Activated naive CD4-positive, alpha-beta T cell treated with anti-CD3 and anti-CD28 coated beads, Interleukin-2, amount 50 U/mL, for 16 hours (primary cell): Measurements from ENCODE around the gene PRR3.
"Not testable (repeated sequence)": the region's sequence is repeated elsewhere in the genome, so short reads cannot be mapped to it uniquely, and the experiment has no call there.

Experiments used
- DNase-seq: peaks from one replicate; pipeline ENCODE4 v3.0.0-alpha.2; 2020

PRR3 gene, protein sequence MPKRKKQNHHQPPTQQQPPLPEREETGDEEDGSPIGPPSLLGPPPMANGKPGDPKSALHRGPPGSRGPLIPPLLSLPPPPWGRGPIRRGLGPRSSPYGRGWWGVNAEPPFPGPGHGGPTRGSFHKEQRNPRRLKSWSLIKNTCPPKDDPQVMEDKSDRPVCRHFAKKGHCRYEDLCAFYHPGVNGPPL

DNA sequence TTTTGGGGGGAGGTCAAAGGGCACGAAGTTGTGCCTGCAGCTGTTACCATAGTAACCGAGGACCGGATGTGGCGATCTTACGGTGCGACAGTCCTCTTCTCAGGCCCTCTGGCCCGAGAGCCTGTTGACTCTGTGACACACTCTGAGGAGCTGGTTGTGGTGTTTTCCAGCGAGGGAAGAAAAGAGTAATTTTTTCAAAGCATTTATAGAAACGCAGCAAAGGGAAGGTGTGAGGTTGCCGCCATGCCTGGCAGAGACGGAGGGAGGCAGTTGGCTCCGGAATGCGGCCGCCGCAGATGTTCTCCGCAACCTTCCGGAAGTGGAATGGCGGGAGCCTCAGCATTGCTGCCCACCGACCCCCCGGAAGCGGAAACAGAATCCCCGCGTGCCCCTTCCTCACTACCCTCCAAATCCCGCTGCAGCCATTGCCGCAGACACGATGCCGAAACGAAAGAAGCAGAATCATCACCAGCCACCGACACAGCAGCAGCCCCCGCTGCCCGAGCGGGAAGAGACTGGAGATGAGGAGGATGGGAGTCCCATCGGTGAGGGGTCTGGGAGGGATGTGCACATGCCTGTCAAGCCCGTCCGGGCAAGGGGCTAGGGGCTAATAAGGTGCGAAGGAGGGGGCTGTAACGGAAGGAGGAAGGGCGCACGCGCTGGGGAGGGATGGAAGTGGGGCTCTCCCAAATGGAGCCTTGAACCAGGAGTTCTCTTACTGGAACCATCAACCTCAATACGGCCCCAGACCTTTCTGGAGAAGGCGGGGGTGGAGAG is at the start of gene PRR3:
Gene PRR3 (plus strand): TSS at position 390 of the 777 bp plus-strand sequence. CDS start 50 bp downstream, at position 440.
- peak; percentile 90 for DNase-seq

DNA sequence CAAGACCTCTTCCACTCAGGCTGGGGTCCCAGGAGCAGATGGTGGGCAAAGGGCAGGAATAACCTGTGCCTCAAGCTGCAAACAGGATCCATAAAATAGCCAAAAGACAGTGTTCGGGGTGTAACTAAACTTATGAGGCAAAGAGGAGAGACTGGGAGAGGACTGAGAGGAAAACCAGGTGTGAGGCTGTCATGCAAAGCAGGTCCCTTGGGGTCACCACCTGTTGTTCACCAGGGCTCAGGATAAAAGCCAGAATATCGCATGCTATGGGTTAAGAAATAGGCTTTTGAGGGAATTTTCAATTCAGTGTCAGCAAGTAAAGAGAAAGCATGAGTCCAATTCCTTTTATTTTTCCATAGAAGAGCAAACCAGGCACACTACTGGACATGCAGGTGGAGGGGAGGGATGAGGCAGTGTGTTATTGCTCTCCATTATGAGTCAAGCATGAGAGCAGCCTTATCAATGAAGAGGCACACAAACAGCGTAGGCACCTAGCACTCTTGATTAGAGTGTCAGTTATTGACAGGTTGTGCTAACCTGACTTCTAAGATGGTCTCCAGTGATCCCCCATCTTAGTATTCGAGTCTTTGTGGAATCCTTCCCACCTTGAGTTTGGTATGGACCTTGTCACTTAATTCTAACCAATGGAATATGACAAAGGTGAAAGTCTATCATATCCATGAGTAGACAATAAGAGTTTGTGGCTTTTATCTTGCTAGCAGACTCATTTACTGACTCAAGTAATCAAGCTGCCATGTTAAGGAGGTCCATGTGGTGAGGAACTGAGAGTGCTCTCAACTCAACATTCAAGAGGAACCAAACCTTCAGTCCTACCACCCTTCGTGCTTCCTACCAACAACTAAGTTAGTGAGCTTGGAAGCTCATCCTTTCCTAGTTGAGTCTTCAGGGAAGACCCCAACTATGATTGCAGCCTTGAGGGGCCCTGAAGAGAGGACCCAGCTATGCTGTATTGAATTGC is 49.0 kb upstream of the PRR3 start:
- DNase-seq = no peak

DNA sequence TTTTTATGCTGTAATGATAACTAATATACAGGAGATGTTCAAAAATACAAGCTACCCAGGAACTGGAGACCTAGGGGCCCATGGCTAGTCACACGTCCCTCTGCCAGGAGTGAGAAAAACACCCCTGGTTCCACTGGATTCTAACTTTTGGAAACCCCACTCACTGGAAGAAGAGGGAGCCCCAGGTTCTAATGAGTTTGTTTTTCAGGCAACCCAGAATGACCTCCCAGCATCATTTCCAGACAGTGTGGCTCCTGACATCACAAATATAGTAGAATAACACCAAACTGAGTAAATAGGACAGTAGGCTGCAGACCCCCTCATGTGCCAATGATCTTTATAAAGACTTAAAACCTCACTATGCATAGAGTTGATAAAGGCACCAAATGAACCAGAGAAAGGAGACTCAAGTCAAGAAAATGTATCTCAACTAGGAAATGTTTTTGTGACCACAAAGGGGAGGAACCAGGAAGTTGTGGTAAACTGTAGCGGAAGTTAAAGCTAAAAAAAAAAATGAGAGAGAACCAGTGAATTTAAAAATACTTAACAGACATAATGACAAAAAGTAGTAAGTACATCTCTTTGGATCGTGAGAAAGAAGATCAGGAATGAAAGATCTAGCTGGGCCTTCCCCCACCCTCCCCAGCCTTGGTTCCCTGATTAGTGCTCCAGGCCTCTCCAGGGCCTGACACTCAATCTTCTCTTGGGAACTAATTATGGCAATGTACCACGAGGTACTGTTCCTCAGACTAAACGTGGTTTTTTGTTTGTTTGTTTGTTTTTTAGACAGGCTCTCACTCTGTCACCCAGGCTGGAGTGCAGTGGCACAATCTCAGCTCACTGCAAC is 48.0 kb upstream of the PRR3 start:
- DNase-seq = no peak

DNA sequence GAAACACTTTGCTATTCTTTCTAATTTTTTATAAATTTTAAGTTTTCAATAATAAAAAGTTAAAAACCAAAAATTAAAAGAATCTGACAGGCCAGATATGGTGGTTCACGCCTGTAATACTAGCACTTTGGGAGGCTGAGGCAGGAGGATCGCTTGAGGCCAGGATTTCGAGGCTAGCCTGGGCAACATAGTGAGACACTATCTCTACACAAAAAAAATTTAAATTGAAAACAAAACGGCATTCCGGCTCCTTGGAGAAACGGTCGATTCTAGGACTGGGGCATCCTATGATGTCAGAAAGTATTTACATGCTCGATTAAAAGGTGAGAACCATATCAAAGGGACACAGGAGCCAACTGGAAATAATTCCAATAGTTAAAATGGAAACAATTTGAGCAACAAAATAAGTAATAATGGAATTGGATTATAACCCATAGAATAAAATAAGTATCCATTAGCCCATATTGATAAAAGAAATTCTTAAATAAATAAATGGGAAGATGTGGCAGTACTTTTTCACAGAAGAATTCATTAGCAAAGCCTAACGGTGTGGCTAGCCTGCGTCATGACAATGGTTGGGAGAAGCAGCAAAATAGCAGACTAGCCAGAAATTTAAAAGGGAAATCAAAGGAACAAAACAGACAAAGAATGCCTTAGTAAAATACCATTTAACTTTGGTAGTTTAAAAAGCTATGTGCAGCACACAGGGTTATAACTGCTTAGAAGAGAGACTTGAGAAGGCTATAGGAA is 46.5 kb upstream of the PRR3 start:
- DNase-seq = no peak

DNA sequence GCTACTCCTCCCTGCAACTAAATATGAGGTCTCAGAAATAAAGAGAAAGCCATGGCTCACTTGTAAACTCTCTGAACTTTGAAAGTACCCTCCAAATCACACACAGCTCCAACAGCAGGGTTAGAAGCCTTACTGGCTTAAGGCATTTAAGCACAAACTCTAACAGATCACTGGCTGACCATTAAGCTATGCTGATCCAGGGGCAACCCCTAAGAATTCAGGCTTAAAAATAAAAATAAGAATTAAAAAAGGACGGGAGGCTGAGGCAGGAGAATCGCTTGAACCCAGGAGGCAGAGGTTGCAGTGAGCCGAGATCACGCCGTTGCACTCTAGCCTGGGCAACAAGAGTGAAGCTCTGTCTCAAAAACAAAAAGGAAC is 45.9 kb upstream of the PRR3 start:
- no peak for DNase-seq

DNA sequence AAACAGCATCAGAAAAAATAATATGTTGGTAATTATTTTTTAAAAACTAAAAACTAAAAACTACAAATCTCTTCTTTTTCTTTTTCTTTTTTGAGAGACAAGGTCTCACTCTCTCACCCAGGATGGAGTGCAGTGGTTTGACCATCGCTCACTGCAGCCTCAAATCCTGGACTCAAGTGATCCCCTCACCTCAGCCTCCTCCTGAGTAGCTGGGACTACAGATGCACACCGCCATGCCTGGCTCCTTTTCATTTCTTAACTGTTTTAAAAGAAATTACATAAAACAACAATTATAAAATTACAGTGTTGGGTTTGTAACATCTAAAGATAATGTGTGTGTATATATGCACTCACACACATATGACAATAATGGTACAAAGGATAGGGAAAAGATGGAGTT is 43.6 kb upstream of the PRR3 start:
- no peak for DNase-seq

DNA sequence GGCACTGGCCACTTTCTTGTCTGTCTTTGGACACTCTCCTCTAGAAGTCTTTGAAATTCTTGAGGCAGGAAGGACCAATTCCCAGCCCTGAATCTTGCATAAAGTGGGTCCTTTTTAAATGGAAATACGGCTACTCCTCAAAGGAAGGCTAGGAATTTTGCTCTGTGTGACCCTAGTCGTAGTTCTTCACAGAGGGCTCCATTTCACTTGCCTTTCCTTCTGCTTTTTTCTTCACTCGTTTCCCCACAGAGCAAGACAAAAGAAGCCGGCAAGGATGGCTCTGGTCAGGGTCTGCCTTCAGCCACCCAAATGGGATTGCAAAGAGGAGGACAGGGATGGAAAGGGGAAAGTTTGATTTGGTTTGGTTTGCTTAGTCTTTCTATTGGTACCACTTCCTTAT is 42.0 kb upstream of the PRR3 start:
- no peak for DNase-seq

DNA sequence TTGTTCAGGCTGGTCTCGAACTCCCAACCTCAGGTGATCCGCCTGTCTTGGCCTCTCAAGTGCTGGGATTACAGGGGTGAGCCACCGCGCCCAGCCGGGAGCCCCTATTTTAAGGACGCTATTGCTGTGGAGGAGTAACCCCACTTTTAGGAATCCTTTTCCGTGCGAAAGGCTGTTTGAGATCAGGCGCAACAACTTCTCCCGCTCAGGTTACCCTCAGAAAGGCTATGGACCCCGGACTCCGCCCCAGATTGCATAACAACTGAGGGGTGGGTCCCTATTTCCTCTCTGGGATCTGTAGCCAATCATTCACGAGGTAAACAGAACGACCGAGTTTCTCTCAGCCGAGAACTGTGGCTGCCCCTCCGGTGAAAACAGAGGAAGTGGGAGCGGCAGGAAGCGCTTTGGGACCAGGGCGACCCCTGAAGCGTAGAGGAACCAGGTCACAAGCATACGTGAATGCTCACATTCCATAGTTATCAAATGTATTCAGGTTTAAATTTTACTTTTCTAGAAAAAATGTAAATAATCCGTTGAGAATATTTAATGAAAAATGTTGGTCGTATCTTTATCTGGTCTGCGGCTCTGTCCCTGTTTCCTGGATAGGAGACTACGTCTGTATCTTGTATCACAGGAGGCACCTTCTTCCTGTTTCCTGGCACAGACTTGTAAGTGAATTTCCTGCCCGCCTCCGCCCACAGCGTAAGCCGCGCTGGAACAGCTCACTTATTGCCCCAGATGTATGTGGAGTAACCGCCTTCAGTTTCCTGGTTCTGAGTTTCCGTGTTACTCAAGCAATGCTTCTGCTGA is 40.9 kb upstream of the PRR3 start:
- peak; percentile 91 for DNase-seq

DNA sequence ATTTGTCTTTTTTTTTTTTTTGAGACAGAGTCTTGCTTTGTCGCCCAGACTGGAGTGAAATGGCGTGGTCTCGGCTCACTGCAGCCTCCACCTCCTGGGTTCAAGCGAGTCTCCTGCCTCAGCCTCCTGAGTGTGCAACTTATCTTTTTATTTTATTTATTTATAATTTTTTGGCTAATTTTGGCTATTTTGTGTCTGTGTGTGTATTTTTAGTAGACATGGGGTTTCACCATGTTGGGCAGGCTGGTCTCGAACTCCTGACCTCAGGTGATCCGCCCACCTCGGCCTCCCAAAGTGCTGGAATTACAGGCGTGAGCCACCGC is 40.4 kb upstream of the PRR3 start:
- not testable (repeated sequence) for DNase-seq

DNA sequence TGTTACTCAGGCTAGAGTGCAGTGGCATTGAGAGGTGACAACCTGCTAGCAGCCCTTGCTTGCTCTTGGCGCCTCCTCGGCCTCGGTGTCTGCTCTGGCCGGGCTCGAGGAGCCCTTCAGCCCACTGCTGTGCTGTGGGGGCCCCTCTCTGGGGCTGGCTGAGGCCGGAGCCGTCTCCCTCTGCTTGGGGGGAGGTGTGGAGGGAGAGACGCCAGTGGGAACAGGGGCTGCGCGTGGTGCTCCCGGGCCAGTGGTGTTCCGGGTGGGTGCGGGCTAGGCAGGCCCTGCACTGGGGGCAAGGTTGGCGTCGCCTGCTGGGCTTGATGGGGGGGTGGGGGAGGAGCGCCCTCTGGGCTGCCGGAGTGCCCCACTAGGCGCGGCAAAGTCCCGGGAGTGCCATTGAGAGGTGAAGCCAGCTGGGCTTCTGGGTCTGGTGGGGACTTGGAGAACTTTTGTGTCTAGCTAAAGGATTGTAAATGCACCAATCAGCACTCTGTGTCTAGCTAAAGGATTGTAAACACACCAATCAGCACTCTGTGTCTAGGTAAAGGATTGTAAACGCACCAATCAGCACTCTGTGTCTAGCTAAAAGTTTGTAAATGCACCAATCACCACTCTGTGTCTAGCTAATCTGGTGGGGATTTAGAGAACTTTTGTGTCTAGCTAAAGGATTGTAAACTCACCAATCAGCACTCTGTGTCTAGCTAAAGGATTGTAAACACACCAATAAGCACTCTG is 39.2 kb upstream of the PRR3 start:
- DNase-seq = not testable (repeated sequence)

DNA sequence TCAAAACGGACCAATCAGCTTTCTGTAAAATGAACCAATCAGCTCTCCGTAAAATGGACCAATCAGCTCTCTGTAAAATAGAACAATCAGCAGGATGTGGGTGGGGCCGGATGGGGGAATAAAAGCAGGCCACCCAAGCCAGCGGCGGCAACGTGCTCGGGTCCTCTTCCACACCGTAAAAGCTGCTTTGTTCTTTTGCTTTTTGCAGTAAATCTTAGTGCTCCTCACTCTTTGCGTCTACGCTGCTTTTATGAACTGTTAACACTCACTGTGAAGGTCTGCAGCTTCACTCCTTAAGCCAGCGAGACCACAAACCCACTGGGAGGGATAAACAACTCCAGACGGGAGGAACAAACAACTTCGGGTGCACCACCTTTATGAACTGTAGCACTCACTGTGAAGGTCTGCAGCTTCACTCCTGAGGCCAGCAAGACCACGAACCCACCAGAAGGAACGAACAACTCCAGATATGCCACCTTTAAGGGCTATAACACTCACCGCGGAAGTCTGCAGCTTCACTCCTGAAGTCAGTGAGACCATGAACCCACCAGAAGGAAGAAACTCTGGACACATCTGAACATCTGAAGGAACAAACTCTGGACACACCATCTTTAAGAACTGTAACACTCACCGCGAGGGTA is 38.5 kb upstream of the PRR3 start:
- DNase-seq = peak; percentile 42

DNA sequence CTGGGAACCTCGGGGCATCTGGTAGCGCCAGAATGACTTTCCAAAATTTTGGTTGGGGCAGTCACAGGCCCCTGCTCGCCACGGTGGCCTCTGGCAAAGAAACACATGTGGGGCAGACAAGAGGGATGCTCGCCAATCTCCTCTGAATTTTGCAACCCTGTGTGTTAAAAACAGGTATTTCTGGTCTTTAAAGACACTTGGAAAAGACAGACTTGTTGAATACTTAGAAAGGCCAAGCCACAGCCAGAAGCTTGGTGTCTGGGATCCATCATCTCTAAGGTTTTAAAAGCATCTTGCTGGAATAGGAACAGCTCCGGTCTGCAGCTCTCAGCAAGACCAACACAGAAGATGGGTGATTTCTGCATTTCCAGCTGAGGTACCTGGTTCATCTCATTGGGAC is 36.6 kb upstream of the PRR3 start:
- no peak for DNase-seq

DNA sequence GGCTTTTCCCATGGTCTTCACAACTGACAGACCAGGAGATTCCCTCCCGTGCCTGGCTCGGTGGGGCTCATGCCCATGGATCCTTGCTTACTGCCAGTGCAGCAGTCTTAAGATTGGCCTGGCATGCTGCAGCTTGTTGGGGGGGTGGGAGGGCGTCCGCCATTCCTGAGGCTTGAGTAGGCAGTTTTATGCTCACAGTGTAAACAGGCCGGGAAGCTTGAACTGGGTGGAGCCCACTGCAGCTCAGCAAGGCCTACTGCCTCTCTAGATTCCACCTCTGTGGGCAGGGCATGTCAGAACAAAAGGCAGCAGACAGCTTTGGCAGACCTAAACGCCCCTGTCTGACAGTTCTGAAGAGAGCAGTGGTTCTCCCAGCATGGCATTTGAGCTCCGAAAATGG is 36.0 kb upstream of the PRR3 start:
- not testable (repeated sequence) for DNase-seq

DNA sequence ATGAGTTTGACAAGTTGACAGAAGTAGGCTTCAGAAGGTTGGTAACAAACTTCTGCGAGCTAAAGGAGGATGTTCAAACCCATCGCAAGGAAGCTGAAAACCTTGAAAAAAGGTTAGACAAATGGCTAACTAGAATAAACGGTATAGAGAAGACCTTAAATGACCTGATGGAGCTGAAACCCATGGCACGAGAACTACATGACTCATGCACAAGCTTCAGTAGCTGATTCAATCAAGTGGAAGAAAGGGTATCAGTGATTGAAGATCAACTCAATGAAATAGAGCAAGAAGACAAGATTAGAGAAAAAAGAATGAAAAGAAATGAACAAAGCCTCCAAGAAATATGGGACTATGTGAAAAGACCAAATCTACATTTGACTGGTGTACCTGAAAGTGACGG is 35.1 kb upstream of the PRR3 start:
- DNase-seq = not testable (repeated sequence)

DNA sequence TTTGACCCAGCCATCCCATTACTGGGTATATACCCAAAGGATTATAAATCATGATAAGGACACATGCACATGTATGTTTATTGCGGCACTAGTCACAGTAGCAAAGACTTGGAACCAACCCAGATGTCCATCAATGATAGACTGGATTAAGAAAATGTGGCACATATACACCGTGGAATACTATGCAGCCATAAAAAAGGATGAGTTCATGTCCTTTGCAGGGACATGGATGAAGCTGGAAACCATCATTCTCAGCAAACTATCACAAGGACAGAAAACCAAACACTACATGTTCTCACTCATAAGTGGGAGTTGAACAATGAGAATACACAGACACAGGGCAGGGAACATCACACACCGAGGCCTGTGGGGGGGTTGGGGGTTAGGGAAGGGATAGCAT is 30.7 kb upstream of the PRR3 start:
- DNase-seq = not testable (repeated sequence)

DNA sequence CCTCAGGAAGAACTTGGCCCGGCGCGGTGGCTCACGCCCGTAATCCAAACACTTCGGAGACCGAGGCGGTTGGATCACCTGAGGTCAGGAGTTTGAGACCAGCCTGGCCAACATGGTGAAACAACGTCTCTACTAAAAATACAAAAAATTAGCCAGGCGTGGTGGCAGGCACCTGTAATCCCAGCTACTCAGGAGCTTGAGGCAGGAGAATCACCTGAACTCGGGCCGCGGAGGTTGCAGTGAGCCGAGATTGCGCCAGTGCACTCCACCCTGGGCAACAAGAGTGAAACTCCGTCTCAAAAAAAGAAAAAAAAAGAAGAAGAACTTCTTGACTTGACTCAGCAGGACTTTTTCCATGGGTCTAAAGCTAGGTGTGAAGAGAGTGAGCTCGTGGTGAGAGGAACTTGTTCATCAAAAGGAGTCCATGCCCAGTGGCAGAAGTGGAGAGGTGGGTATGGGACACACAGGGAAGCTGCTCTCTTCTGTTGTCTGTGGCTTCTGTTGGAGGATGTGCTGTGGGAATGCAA is 27.7 kb upstream of the PRR3 start:
- DNase-seq = peak; percentile 57

DNA sequence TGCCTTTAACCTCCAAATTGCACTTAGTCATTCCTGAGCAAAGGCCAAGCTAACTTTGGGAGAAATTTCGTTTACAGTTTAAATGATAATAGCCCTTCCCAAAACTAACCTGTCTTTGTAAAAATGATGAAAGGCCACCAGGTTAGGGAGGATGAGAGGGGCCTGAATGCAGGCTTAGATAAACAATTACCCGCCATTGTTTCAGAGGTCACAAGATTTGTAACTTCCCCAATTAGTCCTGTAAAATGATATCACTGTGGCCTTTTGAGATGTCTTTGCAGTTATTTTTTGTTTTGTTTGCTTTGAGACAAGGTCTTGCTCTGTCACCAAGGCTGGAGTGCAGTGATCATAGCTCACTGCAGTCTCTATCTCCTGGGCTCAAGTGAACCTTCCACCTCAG is 27.1 kb upstream of the PRR3 start:
- no peak for DNase-seq

DNA sequence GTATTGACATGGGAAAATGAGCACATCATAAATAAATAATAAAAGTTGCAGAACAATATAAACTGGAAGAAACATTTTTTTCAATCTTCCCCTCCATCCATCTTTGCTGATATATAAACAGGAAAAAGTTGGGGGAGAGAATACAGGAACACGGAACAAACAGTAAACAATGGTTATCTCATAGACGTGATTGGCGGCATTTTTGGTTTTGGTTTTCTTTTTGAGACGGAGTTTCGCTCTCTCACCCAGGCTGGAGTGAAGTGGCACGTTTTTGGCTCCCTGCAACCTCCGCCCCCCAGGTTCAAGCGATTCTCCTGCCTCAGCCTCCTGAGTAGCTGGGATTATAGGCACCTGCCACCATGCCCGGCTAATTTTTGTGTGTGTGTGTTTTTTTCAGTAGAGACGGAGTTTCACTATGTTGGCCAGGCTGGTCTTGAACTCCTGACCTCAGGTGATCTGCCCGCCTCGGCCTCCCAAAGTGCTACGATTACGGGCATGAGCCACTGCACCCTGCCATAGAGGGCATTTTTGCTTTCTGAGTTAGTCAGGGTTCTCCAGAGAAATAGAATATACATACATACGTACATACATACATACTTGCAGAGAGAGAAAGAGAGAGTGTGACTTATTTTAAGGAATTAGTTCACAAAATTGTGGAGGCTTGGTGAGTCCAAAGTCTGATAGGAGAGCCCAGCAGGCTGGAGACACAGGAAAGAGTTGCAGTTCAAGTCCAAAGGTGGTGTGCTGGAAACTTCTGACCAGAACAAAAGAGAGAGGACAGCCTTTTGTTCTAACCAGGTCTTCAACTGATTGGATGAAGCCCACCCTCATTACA is 23.4 kb upstream of the PRR3 start:
- no peak for DNase-seq

DNA sequence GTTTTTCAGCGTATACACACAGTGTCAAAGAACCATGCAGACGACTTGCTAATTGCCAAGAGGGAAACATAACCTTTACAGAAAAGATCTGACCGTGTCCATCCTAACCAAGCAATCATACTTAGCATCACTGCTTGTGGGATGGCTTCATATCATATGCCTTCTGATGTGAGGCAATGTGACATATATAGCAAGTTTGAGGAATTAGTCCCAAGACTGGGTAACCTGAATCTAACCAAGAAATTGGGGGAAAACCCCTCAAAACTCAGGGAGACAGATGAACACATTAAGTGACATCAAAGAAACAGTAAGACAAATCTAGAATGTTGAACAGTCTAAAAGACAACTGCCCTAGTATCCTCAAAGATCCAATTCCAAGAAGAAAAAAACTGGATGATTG is 19.2 kb upstream of the PRR3 start:
- no peak for DNase-seq
